HG03280 (cell line): Measurements from ENCODE around the gene DENND4C.
A peak's percentile ranks its signal among the peaks of the same experiment; 100 is the strongest.
"Not testable (repeated sequence)": the region's sequence is repeated elsewhere in the genome, so short reads cannot be mapped to it uniquely, and the experiment has no call there.

Experiments
- ATAC-seq: cut with Tn5 transposase; IDR thresholded peaks from one replicate; pipeline ENCODE4 v1.9.1; 2021; ENCODE audit warnings: mild to moderate bottlenecking, moderate library complexity; ENCODE audit not compliant: unreplicated experiment

The DENND4C gene

DNA sequence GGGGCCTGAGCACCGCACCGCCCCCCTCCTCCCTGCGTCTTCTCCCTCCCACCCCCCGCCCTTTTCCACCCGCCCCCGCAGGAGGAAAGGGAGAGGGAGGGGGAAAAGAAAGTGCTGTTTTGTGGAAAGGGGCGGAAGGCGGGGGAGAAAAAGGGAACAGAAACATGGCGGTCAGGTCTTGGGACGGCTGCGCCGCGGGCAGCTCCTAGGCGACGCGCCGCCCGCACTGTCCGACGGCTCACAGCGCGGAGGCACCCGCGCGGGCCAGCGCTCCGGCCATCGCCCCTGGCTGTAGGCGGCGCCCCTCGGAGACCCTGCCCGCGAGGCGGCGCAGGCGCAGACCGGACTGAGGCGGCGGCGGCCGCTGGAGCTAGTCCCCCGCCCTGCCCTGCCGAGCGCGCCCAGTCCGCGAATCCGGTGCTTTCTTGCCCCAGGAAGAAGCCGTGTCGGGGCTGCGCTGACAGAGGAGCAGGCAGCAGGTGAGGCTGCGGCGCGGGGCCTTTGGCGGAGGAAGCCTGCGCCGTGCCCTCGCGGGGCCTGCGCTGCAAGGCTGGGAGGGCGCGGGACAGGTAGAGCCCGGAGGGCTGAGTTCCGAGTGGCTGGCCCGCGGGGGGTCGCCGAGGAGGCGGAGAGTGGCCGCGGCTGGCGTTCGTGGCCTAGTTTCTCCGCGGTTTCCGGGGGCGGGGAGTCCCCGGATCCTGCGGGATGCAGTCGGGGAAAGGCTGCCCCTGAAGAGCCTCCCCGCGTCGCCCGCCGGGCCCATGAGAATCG lies at the start of gene DENND4C:
DENND4C (plus strand) TSS at position 339 of the 771 bp plus-strand sequence. CDS start 45,482 bp downstream, outside the sequence.
- peak; percentile 77 for ATAC-seq

- no peak for ATAC-seq
Measured at GRCh38 chr9:19180991-19181390, 49.5 kb upstream of the DENND4C start.

GRCh38 chr9:19181561-19181960 lies 48.9 kb upstream of the DENND4C start:
- ATAC-seq: no peak

DNA sequence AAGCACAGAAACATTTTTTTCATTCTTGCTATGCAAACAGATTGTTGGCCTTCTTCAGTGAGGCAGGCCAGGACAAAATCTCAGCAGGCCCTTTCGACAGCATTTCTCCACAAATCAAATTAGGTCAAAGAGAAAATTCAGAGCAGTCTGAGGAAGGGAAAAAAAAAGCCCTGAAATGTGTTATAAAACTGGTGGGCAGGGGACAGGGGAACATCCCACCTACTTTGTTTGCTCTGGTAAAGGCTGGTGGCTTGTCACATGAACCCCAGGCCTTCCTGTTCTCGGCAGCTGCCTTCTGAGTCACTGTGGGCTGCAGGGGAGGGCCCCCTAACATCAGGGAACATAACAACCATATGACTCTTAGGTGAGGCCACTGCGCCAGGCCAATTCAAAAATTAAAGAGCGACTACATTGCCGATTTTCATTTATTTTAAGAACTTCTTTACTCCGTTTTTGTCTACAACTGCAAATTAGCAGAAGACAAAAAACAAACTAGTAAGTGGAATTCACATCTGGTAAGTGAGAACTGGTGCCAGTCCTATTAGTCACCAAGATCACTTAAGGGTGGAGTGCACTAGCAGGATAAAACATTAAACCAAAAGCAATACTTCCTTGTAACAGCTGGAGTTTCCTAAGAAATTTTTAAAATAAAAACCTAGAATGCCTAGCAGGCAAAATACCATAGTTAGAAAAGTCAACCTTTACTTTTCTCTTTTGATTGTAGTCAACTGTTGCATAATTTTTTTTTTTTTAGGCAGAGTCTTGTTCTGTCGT lies 46.2 kb upstream of the DENND4C start:
- peak; percentile 99 for ATAC-seq

GRCh38 chr9:19185191-19185590 lies 45.3 kb upstream of the DENND4C start:
- ATAC-seq: no peak

GRCh38 chr9:19186232-19186631 lies 44.3 kb upstream of the DENND4C start:
- ATAC-seq: no peak

DNA sequence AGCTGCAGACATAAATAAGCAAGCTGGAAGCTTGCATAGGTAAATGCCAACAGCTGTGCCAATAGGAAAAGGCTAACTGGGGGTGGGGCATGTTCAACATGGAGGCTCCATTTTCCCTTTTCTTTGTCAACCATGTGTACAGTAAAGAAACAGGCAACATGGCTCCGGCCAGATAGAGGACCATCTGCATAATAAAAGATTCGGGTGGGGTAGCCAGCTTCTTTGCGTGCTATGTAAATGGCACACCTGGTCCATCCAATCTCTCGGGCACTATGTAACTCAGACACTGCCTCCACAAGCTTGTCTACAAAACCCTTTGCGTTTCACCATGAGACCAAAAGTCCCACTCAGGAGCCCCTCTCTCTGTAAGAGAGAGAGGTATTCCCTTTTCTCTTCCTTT lies 41.7 kb upstream of the DENND4C start:
- ATAC-seq: no peak

DNA sequence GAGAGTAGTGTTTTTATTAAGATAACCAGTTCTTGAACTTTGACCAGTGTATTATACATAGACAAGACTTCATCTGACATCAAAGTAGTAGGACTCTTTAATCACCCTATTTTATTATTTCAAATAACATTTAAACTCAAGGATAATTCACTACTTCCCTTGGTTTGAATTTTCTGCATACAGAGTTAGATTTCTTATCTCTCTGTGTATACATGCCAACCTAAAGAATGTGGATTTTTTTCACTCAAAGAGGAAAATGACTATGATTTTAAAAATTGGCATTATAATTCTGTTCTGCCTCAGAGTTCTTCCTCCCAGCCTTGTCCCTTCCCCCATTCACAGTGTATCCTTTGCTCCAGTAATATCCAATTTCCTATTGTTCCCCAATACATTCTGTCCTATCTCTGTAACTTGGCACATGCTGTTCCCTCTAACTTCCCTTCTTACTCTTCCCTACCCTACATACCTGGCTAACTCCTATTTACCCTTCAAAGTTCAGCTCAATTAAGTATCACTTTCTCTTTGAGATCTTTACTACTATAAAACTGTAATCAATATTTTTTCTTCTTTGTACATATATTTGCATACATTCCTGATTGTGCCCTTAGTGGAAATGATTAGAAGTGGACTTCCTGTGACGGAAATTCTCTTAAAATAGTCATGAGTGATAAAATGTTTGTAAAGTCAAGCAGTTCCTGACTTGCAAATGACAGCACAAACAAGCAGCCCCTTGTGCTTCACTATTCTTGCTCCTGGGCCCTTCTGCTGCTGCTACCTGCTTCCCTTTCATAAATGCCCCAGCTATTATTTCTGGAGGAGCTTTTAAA lies 38.1 kb upstream of the DENND4C start:
- no peak for ATAC-seq

- no peak for ATAC-seq
Measured at GRCh38 chr9:19193029-19193324, 37.5 kb upstream of the DENND4C start.

- ATAC-seq: not testable (repeated sequence)
Measured at GRCh38 chr9:19193358-19193973, 37.0 kb upstream of the DENND4C start.

DNA sequence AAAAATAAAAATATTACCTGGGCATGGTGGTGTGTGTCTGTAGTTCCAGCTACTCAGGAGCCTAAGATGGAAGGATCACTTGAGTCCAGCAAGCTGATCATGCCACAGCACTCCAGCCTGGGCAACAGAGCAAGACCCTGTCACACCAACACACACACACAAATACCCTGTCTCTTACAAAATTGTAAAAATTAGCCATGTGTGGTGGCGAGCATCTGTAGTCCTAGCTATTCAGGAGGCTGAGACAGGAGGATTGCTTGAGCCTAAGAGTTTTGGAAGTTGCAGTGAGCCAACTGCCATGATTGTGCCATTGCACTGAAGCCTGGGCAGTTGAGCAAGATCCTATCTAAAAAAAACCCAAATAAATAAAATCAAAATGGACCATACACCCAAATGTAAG lies 32.1 kb upstream of the DENND4C start:
- no peak for ATAC-seq

GRCh38 chr9:19199012-19199411 lies 31.5 kb upstream of the DENND4C start:
- ATAC-seq: no peak

GRCh38 chr9:19200229-19200628 lies 30.3 kb upstream of the DENND4C start:
- no peak for ATAC-seq

DNA sequence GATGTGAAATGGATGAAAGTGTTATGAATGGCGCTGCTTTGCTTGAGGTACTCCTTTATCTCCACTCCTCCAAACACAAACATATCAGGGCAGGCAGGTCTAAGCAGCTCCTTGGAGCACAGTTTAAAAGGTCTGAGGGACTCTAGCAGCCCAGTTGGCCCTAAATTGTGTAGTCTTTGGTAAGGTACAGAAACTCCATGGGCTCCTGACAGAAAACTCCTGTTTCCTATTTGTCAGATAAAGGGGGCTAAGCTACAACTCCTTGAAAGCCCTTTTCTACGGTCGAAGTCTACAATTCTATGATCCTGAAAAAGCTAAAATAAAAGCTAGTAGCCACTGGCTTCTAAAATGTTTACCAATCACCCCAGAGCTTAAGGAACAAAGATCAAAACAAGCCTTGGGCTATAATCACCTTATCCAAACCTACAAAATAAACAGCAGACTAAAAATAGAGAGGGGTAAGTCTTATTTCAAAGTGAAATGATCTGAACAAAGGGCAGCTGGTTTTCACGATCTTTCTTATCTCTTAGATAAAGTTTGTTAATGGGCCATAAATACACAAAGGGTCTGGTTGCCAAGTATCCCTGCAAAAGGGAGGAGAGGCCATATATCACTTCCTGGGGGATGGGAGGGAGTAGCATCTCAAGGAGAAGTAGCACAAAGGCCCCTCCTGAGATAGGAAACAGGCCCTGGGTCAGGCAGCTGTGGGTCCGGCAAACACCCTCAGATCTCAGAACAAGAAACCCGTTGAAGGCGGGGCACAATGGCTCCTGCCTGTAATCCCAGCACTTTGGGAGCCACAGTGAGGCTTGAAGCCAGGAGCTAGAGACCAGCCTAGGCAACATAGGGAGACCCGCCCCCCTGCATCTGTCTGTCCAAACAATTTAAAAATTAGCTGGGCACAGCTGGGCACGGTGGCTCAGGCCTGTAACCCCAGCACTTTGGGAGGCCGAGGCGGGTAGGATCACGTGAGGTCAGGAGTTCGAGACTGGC lies 28.3 kb upstream of the DENND4C start:
- ATAC-seq: no peak

DNA sequence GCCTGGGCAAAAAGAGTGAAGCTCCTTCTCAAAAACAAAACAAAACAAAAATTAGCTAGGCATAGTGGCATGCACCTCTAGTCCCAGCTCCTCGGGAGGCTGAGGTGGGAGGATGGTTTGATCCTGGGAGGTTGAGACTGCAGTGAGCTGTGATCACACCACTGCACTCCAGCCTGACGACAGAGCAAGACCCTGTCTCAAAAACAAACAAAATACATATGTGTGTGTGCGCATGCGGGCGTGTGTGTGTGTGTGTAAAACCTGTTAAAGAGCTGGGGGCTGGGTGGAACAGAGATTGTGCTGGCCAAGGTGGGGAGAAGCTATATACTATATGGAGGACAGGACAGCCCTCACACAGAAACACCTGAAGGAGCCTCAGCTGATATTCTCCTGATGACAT lies 27.4 kb upstream of the DENND4C start:
- ATAC-seq: no peak

DNA sequence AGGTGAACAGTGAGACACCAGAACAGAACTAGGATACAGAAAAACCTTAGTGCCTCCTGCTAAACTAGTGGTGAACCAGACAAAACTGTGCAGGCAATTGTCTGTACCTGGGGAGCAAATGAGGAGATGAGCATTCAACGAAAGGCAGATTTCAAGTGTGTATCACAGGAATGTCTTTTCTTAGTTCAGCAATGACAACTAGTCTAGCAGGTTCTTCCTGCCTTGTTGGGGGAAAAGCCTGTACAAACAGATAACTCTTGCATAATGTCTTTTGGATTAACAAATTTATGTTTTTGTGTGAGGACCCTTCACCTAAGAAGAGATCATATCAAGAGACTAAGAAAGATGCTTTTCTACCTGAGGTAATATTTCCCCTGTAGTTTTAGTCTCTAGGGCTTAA lies 21.8 kb upstream of the DENND4C start:
- no peak for ATAC-seq

DNA sequence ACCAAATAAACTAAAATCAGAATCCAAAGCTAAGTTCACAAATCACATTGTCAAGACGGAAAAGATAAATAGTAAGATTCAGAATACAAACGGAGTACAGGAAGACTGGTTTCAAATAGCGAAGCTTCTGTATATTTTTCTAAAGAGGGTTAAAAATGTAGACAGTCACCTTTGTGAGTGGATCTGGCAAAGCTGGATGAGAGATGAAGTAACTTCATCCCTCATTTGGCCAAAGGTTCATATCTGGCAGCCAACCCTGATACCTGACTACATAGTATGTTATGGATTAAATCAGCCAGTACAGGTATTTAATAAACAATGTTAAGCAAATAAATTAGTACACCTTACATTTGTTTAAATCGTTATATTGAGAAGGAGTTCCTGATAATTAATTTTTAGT lies 21.3 kb upstream of the DENND4C start:
- no peak for ATAC-seq

DNA sequence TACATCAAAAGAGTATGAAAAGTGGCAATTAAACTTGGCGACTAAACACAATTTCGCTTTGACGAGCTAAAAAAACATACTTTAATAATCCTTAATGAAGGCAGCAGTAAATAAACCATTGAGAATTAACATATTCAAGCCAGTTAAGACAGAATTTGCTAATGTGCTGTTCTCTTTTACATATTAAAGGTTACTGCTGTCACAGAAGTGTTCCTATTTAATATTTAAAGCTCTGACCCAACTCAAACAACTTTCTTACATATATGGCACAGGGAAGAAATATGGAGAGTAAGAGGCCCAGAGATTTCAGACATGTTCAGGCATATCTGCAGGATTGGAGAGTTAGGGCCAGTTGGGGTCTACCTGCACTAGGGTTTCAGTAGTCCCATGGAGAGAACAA lies 16.7 kb upstream of the DENND4C start:
- ATAC-seq: no peak

GRCh38 chr9:19216466-19216865 lies 14.0 kb upstream of the DENND4C start:
- ATAC-seq: no peak

GRCh38 chr9:19221326-19221725 lies 9.2 kb upstream of the DENND4C start:
- no peak for ATAC-seq
